D721Med (cell line): Measurements from ENCODE around the gene SH2D3C.

ENCODE experiments used
- DNase-seq: peaks from one replicate; pipeline ENCODE4 v3.0.0; 2011; ENCODE audit warnings: low spot score; ENCODE audit not compliant: insufficient read length
- FAIRE-seq: peaks from 2 replicates; lab custom pipeline; 2011; peaks lifted over from hg19 to GRCh38; lab: Jason Lieb, UNC
- CTCF ChIP-seq: IDR thresholded peaks from 2 replicates; pipeline ENCODE4 v1.5.1; 2012; ENCODE audit warnings: mild to moderate bottlenecking, control low read depth; ENCODE audit not compliant: insufficient read depth; ENCODE audit errors: missing control alignments

Gene SH2D3C

GRCh38 chr9:127712867-127713266, 65.6 kb downstream of the SH2D3C start:
- no peak for FAIRE-seq
- no peak for DNase-seq
- no peak for TF ChIP-seq CTCF

- no peak for TF ChIP-seq CTCF
- DNase-seq: no peak
- FAIRE-seq: no peak
Measured at GRCh38 chr9:127712371-127712770, 66.1 kb downstream of the SH2D3C start.

GRCh38 chr9:127711831-127712274, 66.6 kb downstream of the SH2D3C start:
- TF ChIP-seq CTCF: no peak
- no peak for DNase-seq
- no peak for FAIRE-seq

GRCh38 chr9:127711226-127711701, 67.2 kb downstream of the SH2D3C start:
- TF ChIP-seq CTCF: no peak
- DNase-seq: no peak
- FAIRE-seq: no peak

- no peak for FAIRE-seq
- TF ChIP-seq CTCF: no peak
Measured at GRCh38 chr9:127710204-127710783, 68.2 kb downstream of the SH2D3C start.

GRCh38 chr9:127708952-127709587, 69.4 kb downstream of the SH2D3C start:
- DNase-seq (no peak), FAIRE-seq (no peak)
- TF ChIP-seq CTCF: no peak

More at GRCh38 chr9:127710204-127710783, 68.2 kb downstream of the SH2D3C start:
- DNase-seq: no peak

GRCh38 chr9:127707766-127708165, 70.7 kb downstream of the SH2D3C start:
- DNase-seq: no peak
- no peak for FAIRE-seq

More at GRCh38 chr9:127707766-127708165, 70.7 kb downstream of the SH2D3C start:
- no peak for TF ChIP-seq CTCF
